Vagina (tissue), 2 donors: ENCODE results near the gene TMEM154.

Experiments
- CTCF ChIP-seq, 3 experiments: fragments of 450-650 bp in 2 of 3; fragments of 200-600 bp in 1 of 3; sonication (generic) in 1 of 3; IDR thresholded peaks; one replicate each; pipeline ENCODE4 v1.5.1; 2017 to 2019; ENCODE audit warnings: antibody characterized with exemption in 3 of 3, mild to moderate bottlenecking in 2 of 3, moderate library complexity in 2 of 3
- POLR2A ChIP-seq, 2 donors: fragments of 450-650 bp; IDR thresholded peaks; one replicate each; pipeline ENCODE4 v1.6.1; 2017; ENCODE audit warnings: antibody characterized with exemption in 2 of 2, mild to moderate bottlenecking in 2 of 2, moderate library complexity in 2 of 2

- TF ChIP-seq CTCF (IDR thresholded peaks at IDR 0.05) (no peak), POLR2A (IDR thresholded peaks at IDR 0.05) (no peak)
These were observed 35.3 kb upstream of the TMEM154 start for GRCh38 chr4:152715076-152715475.
